NCI-H2171 treated with DMSO at 0.1 percent for 48 hours (cell line): Measurements from ENCODE around the gene TLX2.
"Not testable (repeated sequence)": the region's sequence is repeated elsewhere in the genome, so short reads cannot be mapped to it uniquely, and the experiment has no call there.

ENCODE experiments used
- DNase-seq: peaks from one replicate; lab custom pipeline; 2025; lab: John Stamatoyannopoulos, UW

The TLX2 gene

DNA sequence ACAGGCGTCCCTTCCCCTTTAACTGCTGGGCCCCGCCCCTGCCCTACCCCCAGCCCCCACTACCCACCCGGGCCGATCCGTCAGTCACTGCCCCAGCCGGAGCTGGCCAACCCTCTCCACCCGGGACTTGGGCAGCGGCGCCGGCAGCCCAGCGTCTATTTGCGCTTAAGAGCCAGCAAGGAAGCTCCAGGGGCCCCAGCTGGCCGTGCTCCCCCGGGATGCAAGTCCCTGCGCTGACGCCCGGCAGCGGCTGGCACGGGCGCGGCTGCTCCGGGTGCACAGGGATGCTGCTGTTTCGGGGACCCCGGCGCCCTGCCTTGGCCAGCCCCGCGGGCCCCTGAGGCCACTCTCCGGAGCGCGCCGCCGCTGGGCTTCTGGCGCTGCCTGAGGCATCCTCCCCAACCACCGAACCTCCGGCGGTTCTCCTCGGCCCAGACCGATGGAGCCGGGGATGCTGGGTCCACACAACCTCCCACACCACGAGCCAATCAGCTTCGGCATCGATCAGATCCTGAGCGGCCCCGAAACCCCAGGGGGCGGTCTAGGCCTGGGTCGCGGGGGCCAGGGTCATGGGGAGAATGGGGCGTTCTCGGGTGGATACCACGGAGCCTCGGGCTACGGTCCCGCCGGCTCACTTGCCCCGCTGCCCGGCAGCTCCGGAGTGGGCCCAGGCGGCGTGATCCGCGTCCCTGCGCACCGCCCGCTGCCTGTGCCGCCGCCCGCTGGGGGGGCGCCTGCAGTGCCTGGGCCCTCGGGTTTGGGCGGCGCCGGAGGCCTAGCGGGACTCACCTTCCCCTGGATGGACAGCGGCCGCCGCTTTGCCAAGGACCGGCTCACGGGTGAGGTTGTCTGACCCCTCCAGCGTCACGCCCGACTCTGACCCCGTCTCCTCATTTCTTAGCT is at the start of gene TLX2:
Gene TLX2 (plus strand): TSS at position 83 of the 903 bp plus-strand sequence. CDS start 357 bp downstream, at position 440.
- peak; percentile 20 for DNase-seq

DNA sequence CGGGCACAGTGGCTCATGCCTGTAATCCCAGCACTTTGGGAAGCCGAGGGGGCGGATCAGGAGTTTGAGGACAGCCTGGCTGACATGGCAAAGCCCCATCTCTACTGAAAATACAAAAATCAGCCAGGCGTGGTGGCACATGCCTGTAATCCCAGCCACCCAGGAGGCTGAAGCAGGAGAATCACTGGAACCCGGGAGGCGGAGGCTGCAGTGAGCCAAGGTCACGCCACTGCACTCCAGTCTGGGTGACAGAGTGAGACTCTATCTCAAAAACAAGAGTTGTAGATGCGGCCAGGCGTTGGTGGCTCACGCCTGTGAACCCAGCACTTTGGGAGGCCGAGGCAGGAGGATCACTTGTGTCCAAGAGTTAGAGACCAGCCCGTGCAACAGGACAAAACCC is 43.5 kb upstream of the TLX2 start:
- not testable (repeated sequence) for DNase-seq

DNA sequence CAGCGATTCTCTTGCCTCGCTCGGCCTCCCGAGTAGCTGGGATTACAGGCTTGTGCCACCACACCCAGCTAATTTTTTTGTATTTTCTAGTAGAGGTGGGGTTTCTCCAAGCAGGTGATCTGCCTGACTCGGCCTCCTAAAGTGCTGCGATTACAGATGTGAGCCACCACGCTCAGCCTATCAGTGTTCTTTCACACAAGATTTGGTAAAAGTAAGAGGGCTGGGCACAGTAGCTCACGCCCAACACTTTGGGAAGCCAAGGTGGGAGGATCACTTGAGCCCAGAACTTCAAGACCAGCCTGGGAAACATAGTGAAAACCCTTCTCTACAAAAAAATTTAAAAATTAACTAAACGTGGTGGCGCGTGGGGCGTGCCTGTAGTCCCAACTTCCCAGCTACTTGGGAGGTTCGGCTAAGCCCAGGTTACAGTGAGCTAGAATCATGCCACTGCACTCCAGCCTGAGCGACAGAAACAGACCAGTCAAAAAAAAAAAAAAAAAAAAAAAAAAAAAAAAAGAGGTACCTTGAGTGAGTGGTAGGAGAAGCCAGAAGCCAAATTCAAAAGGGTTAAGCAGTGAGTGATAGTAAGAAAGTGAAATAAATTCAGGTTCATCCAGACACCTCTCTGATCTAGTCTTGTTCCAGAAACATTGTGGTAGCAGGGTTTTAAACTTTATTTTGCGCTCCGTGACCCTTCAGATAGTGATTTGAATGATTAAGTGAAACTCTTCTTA is 42.8 kb upstream of the TLX2 start:
- peak; percentile 54 for DNase-seq

DNA sequence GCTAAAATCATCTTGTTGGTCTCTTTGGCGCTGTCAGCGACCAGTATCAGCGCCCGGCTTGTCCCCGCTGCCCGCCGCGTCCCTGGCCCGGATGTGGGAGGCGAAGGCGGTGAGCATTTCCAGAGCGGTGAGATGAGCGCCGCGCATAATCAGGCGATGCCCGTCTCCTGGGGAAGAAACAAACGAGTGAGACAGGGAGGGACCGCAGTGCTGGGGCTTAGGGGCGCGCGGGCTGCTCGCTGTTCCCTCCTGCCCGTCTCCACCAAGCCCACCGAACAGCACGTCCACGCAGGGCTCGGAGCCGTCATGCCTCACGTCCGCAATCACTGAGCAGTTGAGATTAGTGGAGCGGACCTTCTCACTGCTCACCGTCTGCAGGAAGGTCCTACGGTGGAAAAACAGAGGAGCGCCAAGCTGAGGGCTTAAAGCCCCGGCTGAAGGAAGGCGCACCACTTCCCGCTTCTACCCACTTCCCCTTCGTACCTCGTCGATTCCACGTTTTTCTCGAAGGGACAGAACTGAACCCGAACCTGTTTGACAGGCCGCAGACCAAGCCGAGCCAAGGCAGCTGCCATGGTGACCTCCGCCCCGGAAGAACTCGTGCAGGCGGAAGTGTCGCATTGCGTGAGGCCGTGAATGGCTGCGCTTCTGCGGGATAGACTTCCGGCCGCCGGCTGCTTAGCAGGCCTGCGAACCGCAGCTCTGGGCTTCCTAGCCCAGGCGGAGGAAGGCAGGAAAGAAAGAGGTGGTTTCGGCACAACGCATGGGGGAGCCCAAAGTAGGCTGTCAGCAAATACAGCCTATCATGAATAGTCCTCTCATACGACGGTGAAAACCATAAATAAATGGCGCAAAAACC is 41.9 kb upstream of the TLX2 start, which contains the start of gene MRPL53:
Gene MRPL53 (minus strand): TSS at position 595 of the 859 bp plus-strand sequence. CDS start 20 bp downstream, at position 575.
- peak; percentile 93 for DNase-seq

DNA sequence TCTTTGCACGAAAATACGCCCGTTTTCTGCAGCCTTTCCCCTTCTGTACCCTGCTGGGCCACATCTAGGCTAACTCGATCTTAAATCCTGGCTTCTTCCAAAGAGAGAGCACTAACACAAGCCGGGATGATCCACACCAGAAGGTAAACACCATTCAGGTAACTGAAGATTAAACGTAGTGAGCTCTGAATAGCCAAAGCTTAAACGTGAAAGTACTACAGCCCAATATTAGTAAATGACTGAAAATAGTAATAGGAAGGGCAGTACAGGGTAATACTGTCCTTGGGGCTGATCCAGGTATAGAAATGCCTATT is 41.3 kb upstream of the TLX2 start:
- DNase-seq = no peak

DNA sequence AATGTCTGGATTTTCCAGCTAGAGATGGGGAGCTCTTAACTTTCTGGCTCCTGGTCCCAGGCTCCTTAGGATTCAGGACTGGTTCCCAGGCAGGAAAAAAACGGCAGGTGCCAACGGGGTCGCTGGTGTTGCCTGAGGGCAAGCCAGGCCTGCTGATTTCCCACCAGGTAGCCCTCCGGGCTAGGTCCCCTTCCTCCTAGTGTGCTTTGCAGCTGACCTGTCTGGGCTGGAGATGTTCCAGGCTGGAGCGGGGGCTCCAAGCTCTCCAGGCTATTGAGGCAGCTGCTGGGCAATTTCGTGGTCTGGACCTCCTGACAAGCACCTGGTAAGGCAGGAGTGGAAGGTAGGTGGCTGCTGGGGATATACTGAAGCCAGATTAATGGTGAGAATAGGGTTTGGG is 39.8 kb upstream of the TLX2 start:
- DNase-seq = no peak

DNA sequence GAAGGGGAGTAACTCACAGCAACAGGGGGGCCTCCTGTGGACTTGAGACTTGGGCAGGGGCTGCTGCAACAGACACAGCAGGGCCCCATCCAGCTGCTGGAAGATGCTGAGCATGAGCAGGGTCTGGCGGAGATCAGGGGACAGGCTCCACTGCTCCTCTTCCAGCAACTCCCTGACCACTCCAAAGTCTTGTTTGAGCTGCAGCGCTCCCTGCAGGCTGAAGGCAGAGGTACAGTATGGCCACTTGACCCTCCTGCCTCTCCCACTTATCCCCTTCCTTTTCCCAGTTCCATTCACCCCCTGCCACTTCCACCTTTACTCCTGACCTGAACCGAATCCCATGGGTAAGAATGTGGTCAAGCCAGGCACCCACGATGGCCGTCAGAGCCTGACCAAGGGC is 39.4 kb upstream of the TLX2 start:
- no peak for DNase-seq

DNA sequence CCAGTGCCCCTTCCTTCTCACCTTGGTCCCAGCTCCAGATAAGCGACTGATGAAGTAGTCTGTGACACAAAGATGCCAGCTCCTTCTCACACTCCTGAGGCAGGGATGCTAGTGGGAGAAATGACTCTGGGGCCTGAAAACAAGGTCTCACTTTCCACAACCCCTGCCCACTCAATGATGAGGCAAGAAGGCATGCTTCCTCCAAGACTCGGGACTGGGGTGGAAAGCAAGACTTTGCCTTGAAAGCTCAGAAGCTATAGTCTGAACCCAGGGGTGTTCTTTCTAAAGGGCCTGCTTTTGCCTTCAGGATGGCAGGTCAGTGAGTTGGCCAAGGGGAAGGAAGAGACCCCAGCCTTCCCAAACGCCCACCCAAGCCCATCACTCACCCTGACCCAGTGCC is 32.8 kb upstream of the TLX2 start:
- no peak for DNase-seq

DNA sequence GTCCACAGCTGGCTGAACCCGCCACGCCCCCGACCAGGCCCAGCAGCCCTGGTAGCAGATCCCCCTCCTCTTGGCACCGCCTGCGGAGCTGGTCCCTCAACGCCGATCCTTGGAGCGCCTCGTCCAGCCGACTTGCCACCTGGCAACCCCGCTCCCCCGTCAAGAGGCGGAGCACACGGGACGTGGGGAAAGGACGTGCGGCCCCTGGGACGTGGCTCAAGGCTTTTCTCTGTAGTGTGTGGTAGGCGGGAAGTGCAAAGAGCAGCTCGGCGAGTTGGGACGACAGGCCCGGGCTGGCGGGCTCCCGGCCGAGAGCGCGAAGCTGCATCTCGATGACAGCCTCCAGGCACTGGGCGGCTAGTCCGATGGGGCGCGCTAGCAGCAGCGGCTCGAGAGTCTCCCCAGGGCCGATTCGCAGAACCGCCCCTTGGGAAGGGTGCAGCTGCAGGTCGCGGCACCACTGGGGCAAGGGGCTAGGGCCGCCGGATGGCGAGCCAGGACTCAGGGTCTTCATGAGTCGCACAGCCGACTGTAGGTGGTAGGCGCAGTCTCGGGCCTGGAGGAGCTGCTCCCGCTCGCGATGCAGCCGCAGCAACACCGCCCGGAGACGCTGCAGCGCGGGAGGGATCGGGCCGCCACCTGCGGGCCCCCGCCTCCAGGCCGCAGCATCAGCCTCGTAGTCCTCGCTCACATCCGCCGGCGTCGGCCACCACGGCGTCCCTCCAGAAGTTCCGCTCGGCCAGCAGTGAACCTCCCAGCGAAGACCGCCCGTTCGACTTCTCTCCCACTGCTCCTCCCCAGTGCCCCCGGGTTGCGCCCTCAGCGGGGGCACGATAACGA is 32.1 kb upstream of the TLX2 start:
- peak; percentile 75 for DNase-seq

DNA sequence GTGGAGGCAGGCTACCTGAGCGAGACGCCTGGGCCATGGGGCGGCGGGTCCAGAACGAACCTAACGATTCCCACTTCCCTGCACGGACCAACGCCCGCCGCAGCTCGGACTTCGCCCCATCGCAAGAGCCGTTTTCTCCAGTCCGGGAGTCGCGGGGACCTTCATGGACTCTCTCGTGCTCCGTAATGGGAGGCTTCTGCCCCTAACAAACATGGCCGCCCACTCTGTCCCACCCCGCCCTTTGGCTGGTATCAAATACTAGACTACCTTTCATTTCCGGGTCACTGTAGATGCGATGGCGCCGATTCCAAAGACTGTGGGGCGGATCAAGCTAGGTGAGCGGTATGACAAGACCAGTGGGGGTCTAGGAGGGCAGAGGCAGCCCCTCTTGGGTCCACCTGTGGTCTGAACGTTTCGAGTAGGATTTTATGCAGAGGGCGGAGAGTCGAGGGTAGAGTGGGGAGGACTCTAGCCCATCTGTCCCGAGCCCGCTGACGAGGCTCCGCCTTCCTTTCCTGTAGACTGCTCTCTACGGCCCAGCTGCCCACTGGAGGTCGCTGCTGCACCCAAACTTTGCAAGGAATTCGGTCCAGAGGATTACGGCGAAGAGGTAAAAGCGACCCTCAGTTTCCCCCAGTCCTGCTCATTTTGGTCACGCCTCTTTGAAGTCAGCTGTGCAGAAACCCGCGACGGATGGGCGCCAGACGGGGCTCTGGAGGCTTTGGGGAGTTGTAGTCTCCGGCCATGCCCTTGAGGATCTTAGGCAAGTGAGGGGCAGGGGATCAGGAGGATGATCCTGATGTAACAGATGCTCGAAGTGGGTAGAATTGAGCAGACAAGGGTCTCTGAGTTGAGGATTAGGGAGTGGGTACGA is 31.2 kb upstream of the TLX2 start, which contains the start of the genes CCDC142 and TTC31:
Gene CCDC142 (minus strand): TSS at position 198 of the 874 bp plus-strand sequence. CDS start 161 bp downstream, at position 37.
Gene TTC31 (plus strand): TSS at position 281 of the 874 bp plus-strand sequence. CDS start 15 bp downstream, at position 296.
- DNase-seq = peak; percentile 96

DNA sequence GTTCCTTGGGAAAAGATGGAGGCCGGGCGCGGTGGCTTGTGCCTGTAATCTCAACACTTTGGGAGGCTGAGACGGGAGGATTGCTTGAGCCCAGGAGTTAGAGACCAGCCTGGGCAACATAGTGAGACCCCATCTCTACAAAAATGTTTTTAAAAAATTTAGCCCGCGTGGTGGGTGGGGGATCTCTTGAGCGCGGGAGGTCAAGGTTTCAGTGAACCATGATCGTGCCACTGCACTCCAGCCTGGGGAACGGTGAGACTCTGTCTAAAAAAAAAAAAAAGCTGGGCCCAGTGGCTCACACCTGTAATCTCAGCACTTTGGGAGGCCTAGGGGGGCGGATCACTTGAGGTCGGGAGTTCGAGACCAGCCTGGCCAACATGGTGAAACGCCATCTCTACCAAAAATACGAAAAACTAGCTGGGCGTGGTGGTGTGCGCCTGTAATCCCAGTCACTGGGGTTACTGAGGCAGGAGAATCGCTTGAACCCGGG is 30.5 kb upstream of the TLX2 start:
- DNase-seq = not testable (repeated sequence)

DNA sequence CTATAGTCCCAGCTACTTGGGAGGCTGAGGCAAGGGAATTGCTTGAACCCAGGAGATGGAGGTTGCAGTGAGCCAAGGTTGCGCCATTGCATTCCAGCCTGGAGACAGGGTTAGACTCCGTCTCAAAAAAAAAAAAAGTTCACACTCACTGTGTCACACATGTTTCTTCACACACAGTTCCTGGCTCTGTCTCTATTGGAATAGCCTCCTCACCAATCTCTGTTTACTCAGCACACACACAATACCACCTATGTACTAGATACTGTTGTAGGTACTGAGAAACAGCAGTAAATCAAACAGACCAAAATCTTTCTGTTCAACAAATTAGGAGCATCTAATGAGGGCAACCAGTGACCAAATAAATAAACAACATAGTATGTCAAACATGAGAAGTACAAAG is 28.1 kb upstream of the TLX2 start:
- DNase-seq = no peak

DNA sequence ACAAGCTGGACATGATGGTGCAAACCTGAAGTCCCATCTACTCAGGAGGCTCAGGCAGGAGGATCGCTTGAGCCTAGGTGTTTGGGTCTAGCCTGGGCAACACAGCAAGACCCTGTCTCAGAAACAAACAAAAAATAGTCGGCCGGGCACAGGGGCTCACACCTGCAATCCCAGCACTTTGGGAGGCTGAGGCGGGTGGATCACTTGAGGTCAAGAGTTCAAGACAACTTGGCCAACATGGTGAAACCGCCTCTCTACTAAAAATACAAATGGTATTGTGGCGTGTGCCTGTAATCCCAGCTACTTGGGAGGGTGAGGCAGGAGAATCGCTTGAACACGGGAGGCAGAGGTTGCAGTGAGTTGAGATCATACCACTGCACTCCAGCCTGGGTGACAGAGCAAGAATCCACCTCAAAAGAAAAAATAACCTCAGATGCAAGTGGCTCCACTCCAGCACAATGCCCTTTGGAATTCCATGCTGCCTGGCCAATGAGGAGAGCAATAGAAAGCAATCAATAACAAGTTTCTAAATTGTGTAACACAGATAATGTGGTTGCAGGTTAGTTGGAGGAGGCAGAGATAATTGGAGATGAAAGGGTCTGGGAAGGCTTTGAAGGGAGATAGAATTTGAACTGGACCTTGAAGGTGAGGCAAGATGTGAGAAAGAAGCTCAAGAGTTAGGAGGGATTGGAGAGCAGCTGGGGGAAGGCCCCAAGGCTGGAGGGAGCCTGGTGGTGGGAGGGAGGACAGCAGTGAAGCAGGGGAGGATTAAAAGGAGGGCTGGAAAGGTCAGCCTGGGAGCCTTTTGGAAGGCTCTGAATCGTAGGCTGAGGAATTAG is 25.4 kb upstream of the TLX2 start:
- no peak for DNase-seq

DNA sequence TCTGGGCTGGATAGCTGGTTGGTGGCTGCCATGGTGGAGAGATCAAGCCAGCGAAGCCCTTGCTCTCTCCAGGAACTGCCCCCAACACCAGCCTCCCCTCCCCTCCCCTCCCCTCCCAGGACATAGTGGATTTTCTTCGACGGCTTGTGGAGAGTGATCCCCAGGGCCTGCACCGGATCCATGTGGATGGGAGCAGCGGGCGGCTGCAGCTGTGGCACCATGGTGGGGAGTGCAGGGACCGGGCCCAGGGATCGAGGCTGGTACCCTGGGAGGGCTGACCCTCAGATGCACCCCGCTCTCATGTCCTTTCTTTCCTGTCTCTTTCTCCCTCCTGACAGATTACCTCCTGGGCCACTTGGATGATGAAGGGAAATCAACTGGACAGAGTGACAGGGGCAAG is 24.3 kb upstream of the TLX2 start:
- no peak for DNase-seq

DNA sequence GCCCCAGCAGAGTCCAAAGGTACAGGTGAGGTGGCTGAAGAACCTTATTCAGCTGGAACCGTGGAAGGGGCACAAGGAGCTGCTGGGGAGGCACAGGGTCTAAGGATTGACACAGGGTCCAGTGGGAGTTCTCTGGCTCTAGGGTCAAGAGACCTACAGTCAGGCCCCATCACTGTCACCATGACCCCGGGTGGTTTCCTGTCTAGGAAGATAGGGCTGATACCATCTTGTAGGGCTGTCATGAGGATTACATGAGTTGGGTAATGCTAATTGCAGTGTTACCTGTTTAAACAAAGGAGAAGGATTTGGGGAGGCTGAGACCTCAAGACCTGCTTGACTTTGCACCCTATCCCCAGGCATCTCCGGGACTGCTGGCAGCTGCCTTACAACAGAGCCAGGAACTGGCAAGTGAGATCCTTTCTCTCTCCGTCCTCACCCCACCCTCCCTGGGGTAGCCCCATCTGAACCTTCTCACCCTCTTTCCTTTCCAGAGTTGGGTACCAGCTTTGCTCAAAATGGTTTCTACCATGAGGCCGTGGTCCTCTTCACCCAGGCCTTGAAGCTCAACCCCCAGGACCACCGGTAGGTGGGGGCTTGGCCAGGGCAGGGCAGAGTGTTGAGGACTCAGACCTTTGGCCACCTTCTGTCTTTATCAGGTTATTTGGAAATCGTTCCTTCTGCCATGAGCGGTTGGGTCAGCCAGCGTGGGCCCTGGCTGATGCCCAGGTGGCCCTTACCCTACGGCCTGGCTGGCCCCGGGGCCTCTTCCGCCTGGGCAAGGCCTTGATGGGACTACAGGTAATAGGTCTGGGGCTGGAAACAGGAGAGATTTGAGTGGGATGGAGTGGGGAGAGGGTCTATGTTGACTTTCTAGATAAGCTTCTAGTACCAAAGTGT is 22.4 kb upstream of the TLX2 start:
- no peak for DNase-seq

DNA sequence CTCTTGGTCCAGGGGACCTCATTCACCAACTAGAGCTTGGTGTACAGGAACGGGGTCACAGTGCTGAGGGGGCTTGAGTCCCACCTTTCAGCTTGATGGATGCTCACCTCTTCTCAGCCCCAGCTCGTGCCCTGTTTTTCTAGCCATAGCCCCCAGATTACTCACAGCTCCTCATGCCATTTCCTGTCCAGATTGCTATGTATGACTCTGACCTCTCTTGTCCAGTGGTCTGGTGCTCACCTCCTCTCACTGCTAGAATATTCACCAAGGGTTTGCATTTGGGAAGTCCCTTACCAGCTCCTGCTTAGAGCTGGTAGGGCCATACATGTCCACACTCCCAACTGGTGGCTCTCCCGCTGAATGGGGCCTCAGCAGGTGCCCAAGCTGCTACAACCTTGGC is 20.7 kb upstream of the TLX2 start:
- DNase-seq = no peak

DNA sequence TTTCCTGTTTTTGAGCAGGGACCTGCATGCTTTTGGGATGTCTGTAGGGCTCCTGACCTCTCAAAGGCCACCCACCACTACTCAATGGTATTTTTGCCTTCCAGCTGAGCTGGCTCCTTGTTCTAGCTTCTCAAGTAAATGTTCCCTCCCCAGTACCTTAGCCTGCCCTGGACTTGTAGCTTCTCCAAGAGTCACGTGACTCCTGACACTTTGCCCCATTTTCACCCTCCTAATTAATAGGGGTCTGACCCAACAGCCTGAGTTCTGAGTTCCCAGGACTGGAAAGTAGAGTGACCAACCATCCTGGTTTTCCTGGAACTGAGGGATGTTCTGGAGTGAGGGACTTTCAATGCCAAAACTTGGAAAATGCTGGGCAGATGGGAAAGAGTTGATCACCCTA is 18.8 kb upstream of the TLX2 start:
- no peak for DNase-seq
